GM19438 (cell line): Measurements from ENCODE around the gene DDO.
"Not testable (repeated sequence)": the region's sequence is repeated elsewhere in the genome, so short reads cannot be mapped to it uniquely, and the experiment has no call there.

Experiments used
- ATAC-seq: cut with Tn5 transposase; IDR thresholded peaks from one replicate; pipeline ENCODE4 v1.9.1; 2021; ENCODE audit warnings: low read depth; ENCODE audit not compliant: unreplicated experiment

DDO gene

DNA sequence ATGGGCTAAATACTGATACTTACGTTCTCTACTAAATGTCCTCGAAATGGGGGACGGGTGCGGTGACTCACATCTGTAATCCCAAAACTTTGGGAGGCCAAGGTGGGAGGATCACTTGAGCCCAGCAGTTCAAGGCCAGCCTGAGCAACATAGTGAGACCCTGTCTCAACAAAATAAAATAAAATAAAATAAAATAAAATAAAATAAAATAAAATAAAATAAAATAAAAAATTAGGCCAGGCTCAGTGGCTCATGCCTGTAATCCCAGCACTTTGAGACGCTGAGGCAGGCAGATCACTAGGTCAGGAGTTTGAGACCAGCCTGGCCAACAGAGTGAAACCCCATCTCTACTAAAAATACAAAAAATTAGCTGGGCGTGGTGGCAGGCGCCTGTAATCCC is 64.8 kb downstream of the DDO start:
- ATAC-seq: not testable (repeated sequence)

DNA sequence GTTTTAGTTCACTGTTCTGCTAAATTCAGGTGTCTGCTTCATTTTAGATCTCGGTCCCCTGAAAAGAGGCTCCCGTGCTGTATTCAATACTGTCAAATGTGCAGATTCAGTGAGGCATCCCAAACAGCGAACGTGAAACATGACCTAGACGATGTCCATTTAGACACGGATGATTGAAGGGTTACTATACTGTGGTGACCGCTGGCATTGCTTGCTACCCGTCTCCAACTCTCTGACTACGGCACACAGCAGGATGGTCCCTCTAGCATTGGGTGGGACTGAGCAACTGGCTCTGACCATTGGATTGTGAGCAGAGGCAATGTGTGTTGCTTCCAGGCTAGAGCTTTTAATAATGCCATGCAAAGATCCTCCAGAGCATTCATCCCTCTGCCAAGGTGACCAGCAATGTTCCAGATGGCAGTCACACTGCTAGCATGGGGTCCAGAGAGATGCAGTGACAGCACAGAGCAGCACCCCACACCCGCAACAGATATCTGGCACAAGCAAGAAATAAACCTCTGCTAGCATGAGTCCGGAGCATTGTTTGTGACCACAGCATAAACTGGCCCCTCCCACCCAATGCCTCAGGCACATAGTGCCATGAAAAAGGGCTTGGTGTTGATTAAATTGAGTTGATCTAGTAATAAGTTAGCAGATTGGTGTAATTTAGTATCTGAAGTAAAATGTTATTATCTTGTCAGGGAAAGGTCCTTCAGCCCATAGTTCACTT is 66.2 kb downstream of the DDO start:
- ATAC-seq: no peak

GRCh38 chr6:110345025-110345424 is 70.3 kb downstream of the DDO start:
- no peak for ATAC-seq

DNA sequence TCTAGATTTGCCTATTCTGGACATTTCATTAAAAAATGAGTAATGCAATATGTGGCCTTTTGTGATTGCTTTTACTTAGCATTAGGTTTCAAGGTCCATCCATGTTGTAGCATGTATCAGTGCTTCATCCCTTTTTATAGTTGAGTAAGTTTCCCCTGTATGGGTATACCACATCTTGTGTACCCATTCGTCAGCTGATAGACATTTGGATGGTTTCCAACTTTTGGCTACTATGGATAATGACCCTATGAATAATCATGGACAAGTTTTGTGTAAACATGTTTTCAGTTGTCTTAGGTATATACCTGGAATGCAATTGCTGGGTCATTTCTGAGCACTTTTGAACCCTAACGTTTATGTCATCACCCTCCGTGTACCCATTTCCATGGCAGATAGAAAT is 72.6 kb downstream of the DDO start:
- ATAC-seq: no peak
